GM19452 (cell line): ENCODE measurements around the gene ADCY2.

ENCODE experiments used
- ATAC-seq: cut with Tn5 transposase; IDR thresholded peaks from one replicate; pipeline ENCODE4 v1.9.1; 2021; ENCODE audit not compliant: unreplicated experiment

Gene ADCY2

DNA sequence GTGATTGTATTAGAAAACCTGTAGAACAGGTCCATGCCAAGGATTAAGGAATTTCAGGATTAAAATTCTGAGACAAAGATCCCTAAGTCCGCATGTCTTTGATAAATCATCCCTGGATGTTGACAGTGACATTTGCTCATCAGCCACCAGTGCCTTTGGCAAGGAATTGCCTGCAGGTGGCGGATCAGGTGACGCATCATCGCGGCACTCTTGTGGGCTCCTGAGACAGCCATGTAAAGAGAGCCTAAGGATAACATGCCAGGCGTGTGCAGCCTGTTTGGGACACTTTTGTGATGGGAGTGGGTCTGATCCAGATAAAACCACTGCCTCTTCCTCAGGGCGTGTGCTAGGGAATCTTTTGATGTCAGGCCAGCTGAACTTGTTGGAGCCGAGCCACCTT lies 40.6 kb downstream of the ADCY2 start:
- ATAC-seq = no peak

DNA sequence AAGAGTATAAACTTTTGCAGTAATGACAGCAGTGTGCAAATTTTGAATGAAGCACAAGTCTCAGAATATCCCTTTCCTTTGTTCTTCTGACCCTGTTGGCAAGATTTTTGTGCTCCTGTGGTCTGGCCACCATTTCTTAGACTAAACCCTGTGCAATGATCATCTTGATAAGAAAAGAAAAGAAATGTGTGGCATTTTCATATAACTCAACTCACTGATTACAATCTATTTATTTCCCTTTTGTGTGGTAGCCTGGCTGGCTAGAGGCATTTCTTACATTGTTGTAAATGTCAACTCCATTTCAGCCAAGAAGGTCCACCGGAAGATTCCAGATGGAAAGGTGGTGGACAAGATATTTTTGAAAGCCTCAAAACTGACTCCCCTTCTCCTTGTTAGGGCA lies 41.9 kb downstream of the ADCY2 start:
- ATAC-seq = no peak

DNA sequence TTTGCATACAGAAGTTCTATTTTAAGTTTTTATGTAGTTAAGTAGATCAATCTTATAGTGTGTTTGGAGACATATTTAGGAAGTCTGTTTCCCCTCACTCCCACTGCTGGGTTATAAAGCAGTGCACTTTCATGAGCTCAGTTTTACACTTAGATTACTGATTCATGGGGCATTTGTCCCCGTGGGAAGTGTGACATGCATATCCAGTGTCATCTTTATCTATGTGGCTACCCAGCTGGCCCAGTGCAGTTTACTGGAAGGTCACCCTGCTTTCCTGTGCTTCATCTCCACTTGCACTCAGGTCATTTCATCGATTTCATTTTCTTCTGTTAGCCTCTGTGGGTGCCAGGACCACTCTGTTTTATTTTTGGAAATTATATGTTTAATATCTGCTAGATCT lies 49.1 kb downstream of the ADCY2 start:
- no peak for ATAC-seq

DNA sequence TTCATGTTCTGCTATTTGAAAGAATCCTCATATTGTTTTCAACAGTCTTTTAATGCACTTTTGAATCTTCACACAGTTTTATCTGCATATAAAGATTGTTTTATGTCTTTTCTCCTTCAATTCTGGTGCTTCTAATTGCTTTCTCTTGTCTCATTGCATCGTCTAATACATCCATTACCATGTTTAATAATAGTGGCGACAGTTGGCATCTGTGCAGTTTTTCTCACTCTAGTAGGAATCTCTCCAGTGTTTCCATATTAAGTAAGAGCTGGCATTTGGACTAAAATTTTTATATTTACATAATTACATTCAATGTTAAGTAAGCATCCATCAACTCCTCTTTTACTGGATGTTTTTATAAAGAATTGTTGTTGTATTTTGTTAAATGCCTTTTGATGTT lies 49.9 kb downstream of the ADCY2 start:
- no peak for ATAC-seq

DNA sequence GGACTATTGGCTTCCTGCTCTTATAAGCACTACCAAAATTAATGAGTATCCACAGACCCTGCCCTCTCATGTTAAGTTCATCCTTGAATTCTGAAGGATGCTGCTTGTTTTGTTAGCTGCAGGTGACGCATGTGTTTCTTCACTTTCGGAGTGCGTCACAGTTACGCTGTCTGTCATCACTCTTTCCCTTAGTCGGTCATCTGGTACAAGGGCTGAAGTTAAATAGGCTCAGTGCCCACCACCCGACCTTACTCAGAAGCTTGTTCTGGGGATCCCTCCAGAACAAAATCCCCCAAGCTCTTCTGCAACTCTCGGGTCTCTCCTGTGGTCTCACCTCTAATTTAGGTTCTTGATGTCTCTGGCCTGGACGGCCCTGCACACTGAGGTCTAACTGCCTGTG lies 51.0 kb downstream of the ADCY2 start:
- ATAC-seq = no peak

DNA sequence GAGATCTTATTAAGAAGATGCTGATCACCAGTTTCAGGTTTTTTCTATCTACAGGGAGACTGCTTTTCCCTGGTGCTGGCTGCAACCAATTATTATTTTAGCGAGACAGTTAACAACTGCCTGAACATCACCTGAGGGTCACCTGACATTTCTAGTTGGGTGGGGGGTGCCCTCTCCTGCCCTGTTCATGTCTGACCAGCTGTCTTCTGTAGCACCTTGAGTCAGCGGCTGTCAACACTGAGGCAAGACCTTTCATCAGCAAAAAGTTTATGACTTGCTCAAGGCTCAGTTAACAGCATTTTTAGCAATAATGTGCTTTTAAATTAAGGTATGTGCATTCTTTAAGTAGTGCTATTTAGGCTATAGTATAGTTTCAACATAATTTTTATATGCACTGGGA lies 58.0 kb downstream of the ADCY2 start:
- no peak for ATAC-seq

DNA sequence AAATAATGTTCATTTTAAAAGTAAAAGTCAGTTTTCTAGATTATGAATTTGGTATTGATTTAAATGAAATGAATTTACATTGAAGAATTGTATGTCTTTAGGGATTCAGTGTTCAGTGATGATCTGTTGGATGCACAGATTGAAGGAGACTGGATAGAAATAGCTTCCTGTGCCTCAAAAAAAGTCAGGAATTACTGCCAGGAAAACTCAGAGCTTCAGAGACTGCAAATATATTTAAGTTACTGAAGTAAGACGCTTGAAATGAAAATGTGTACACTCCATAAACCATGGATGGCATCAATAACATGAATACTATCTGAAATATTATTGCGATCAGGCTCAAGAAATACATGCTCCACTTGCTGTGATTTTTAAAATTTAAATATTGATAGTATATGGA lies 60.3 kb downstream of the ADCY2 start:
- ATAC-seq = no peak

DNA sequence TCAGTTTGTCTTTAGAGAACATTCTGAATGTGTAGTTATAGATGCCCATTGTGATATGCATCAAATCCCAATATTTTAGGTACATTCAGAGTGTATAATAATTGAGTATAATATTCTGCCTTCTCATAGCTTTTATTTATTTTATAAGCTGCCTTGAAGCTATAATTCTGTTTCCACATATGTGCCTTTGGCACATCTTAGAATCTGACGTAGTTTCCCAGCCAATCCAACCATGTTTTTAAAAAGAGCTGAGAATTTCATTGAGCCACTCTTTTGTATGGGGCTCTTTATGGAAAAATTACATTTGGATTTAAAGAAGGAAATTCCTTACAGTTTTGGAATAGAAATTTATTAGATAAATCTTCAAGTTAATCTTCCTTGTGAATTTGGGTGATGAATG lies 65.4 kb downstream of the ADCY2 start:
- ATAC-seq = no peak

DNA sequence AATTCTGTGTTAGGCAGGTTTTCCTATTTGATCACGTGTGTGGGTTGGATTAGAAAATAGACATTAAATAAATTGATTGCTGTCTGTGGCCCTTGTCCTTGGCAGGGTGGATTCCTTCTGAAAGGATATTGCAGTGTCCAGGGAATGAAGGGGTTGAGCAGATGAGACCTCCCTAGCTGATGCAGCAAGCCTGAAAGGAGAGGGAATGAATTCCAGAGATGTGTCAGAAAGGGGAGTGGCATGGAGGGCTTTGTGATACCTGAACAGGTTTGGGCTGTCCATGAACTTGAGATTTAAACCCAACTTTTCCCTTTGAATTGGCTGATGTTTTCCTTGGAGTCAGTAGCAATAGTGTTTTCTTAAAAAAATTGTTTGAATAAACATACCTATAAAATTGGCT lies 66.8 kb downstream of the ADCY2 start:
- no peak for ATAC-seq

DNA sequence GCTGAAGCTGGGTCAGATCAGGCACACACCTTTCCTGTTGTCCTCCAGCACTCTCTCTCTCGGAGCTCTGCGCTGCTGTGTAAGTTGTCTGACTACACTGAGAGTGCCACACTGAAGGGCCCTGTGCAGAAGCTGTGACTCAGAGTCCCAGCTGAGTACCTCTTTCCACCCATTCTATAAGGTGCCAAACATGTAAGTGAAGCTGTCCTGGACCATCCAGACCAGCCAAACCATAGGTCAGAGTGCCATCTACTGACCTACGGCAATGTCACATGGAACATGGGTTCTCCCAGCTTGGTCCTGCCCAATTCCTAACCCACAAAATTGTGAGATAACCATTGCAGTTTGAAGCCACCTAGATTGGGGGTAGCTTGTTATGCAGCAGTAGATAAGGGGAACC lies 68.2 kb downstream of the ADCY2 start:
- no peak for ATAC-seq

DNA sequence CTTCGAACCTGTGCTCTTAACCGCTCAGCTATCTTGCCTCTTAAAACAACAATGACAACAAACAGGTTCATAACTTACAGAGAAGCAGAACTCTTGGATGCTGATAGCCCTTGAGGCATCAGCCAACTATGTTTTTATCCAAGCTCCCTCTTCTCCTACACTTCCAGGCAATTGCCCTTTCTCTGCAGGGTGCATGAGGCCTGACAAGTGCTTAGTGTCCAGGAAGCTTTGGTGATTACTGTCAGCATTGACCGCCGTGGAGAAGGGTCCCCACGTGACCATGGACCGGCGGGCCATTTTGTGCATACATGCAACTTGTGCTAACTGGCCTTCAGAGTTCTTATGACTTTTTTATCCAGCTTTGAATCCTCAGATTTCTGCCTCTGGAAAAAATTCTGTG lies 71.2 kb downstream of the ADCY2 start:
- no peak for ATAC-seq

DNA sequence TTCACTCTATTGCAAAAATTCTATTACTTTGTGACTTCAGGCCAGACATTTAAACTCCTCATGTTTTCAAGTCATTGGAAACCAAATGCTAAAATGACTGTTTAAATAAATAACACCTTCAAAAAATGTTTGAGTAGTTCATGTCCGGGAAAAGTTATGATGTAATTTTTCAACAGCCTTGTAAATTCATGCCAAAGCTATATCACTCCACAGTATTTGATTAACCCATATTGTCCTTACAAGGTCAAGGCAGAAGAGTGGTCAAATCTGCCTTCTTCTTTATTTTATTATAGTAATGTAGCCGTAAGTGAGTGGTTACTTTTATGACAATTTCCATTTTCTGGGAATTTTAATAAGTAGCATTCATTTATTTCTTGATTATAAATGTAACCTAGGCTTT lies 72.8 kb downstream of the ADCY2 start:
- ATAC-seq = no peak

DNA sequence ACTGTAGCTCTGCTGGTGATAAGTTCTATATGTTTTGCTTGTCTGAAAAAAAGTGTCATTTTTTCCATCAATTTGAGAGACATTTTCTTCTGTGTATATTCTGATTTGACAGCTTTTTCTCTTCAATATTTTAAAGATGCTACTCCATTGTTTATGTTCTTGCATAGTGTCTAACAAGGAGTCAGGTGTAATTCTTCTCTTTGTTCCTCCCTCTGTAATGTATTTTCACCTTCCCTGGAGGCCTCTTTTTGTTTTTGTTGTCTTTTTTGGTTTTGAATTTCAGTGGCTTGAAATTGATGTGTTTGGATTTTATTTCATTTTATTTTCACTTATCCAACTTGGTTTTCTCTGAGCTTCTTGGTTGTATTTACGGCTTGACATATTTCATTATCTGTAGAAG lies 75.8 kb downstream of the ADCY2 start:
- no peak for ATAC-seq

DNA sequence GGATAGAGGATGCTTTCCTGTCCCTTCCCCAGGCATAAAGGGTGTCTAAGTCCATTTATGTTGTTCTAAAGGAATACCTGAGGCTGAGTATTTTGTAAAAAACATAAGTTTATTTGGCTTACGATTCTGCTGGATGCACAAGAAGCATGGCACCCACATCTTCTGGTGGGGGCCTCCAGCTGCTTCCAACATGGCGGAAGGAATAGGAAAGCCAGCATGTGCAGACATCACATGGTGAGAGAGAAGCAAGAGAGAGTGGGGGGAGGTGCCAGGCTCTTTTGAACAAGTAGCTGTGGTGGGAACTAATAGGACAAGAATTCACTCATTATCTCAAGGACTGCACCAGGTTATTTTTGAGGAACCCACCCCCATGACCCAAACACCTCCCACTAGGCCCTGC lies 77.2 kb downstream of the ADCY2 start:
- ATAC-seq = no peak

DNA sequence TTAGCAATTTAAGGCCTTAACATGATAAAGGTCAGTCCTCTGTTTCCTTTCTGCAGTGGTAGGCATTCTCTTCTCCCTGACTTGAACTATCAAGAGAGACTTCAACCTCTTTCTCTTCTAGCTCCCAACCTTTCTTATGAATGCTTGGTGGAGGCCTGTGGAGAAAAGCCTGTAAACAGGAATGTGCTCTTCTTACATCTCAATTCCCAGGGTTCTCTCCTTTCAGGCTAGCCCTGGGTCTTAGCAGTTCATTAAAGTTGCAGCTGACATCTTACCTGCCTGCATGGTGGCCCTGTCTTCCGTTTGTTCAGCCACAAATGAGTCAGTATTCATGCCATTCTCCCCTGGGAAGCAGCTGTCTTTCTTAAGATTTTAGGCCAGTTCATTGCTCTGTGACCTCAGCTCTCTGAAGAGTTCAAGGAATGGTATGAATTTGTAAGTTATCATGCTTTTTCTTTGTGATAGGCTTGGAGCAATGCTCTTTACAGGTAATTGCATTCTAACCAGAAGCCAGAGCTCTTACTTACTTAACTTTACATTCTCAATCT lies 77.8 kb downstream of the ADCY2 start:
- no peak for ATAC-seq

DNA sequence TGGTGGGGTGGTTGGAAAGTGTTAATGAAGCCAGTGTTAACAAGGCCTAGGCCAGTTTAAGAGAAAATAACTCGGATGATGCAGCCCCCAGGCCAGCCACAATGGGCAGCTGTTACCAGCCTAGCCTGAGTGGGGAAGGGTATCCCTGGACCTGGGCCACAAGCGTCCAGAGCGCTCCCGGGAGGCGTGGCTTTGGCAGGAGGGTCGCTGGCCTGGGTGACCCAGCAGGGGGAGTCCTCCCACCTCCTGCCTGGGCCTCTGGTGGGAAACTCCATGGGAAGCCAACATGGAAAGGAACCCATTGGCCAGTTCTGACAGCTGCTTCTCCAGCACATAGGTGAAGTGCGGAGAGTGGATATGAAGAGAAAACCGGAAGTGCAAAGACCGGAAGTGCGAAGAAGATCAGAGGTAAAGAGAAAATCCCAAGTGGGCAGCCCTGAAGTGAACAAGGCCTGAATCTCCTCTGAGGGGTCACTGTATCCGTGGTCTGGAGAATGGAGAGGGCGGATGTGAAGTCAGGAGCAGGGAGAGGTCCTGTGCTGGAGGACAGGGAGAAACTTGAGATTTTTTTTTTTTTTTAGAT lies 79.0 kb downstream of the ADCY2 start:
- ATAC-seq = no peak

DNA sequence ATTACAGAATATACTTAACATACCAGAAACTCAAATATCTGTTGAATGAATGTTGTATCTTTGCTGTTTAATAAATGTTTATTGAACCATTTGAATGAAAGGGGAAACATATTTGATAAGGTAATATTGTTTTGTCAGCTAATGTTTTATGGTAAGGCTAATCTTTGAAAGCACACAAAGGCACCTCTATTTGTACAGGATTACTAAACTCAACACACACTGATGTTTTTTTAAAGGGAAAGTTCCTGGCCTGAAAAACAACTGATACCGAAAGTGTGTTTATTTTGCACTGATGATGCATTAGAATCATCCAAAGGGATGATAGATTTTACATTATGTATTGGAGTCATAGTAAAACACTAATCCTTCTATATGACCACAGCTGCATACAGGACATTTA lies 82.5 kb downstream of the ADCY2 start:
- no peak for ATAC-seq

DNA sequence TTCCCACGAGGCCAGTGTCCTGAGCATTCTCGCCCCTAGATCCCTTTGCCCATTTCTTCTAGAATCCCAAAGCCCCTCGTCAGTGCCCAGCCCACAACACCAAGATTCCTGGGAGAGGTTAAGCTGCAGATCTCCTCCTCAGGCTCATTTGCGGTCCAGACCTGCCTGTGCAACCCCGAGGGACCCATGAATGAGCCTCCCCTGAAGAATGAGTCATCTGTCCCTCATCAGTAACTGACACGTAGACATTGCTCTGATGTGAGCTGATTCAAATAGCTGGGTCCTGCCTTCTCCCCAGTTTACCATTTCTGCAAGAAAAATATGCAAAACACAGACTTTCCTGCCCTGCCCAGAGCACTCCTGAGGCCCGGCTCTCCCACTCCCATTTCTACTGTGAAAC lies 92.8 kb downstream of the ADCY2 start:
- ATAC-seq = no peak

DNA sequence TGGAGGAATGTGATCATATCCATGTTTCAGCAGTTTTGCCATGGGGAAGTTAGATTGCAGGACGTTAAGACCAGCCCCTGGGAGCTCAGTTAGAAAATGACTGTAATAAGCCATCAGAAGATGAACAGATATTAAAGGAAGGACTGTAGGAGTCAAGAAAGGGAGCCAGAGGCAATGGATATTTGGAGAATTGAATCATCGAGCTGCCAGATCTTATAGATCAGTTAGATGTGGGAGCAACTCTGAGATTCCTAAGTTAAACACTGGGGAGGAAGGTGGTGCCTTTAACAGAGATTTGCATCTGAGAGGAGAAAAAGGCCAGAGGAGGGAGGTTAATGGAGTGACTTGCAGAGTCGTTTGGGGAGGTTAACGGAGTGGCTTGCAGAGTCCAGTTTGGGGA lies 96.4 kb downstream of the ADCY2 start:
- ATAC-seq = no peak

DNA sequence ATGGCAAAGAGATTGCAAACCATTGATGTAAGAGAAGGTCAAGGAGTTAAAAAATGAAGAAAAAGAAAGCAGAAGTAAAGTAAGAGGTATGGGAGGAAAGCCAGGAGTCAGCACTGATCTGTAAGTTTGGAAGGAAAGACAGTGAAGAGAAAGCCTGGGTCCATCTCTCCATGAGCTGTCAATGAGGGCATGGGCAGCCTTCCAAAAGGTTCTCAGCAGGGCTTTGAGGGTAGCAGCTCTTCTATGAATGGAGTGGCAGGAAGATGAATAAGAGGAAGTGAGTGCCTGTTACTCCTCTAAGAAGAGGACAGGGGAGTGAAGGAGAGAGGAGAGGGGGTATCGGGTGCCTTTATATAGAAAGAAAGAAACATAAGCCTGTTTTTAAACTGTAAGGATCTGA lies 97.1 kb downstream of the ADCY2 start:
- no peak for ATAC-seq

DNA sequence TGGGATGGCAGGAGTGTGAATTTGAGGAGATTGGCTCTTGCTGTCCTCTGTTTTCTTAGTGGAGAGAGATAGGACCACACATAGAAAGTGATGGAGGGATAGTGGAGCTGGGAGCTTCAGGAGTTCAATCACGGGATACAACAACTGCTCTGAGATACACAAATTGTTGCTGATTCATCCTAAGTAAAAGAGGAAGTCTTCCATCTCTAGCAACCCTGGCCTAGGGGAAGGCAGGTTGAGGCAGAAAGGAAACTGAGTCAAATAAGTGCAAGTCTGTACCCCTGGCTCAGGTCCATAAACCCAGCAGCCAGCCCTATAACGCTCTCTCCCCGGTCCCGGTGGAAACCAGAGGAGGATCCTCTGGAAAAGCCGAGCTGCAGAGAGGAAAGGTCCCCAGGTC lies 97.7 kb downstream of the ADCY2 start:
- no peak for ATAC-seq

DNA sequence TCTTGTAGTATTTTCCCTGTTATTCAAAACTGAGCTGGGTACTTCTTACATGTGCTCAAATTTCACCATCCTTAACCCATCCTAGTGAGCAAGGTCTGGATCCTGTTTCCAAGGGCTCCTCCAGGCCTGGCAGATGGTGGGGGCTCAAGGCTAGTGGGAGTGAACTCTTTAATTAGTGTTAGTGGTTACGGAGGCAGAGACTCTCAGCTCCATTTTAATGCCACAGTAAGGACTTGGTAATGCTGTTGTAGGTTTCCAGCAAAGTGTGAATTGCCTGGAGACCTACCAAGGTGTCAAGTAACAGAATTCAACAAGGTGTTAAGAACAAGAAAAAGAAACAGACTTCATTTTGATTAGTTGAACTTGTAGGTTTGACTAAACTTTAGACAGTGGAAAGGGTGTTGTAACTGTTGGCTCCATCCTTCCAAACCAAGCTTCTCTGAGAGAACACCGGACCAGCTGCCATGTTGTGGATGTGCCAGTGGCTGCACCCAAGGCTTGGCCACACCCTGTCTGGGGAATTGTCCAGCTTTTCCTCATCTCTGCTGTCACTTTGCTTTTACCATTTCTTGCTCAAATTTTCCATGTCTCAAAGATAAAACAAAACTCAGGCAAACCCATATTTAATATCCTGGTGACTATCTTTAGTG lies 98.7 kb downstream of the ADCY2 start:
- ATAC-seq = no peak

DNA sequence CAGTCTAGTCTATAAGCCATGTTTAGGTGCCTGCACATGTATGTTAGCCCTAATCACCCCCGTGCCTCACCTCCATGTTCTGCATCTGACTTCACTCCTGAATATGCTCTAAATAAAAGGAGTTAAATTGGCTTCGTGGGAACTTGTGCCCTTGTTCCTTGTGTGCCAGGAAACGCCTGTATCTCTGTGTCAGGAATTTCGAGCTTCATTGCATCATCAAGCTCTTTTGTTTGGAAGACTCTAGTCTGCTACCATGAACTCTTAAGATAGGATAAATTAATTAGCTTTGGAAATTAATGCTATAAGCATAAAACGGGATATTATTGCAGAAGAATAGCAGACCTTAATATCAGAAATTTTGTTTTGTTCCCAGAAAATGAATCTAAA lies 99.2 kb downstream of the ADCY2 start:
- ATAC-seq = no peak
